Transverse colon (tissue), 4 donors: ENCODE results near the gene KY.

Experiments
- CTCF ChIP-seq, 5 experiments: fragments of 200-600 bp in 3 of 5; fragments of 450-650 bp in 2 of 5; sonication (generic) in 3 of 5; IDR thresholded peaks; 1 replicate in 2 of 5; 2 replicates in 3 of 5; pipeline ENCODE4 v1.5.1; 2016 to 2017; ENCODE audit warnings: antibody characterized with exemption in 5 of 5, inconsistent platforms in 3 of 5, mild to moderate bottlenecking in 2 of 5, moderate library complexity in 1 of 5
- EP300 ChIP-seq: sonication (generic); formaldehyde crosslinking; IDR thresholded peaks from one replicate; pipeline ENCODE4 v1.6.1; 2017; ENCODE audit warnings: antibody characterized with exemption, low read depth
- POLR2A ChIP-seq: fragments of 450-650 bp; IDR thresholded peaks from one replicate; pipeline ENCODE4 v1.6.1; 2016; ENCODE audit warnings: antibody characterized with exemption, mild to moderate bottlenecking, moderate library complexity
- POLR2AphosphoS5 ChIP-seq, 3 donors: sonication (generic); formaldehyde crosslinking; IDR thresholded peaks; one replicate each; pipeline ENCODE4 v1.6.1; 2016; ENCODE audit warnings: antibody characterized with exemption in 3 of 3

- TF ChIP-seq POLR2AphosphoS5 (IDR thresholded peaks at IDR 0.05) = no peak
- no peak for TF ChIP-seq POLR2A
- TF ChIP-seq CTCF (IDR thresholded peaks at IDR 0.05) = no peak
- TF ChIP-seq EP300 = no peak
Observed at GRCh38 chr3:134658555-134658954, 7.7 kb upstream of the KY start.
